Caco-2 (cell line): Measurements from ENCODE around the gene OVOL1. TPM values are rescaled to one million over a fixed set of nuclear protein-coding genes. Genes with fewer than 3 reads are reported as not detected.

ENCODE experiments used
- BruUV-seq: library from RNA; stranded (reverse); fragments of 400-500 nt; replicated peaks from 2 replicates; lab custom pipeline; 2021; lab: Mats Ljungman, UMichigan
- CTCF ChIA-PET: fragments of 300-600 bp; sonication (Branson Sonifier 250); formaldehyde crosslinking; loops from one replicate; lab custom pipeline; 2022; ENCODE audit warnings: antibody characterized with exemption; lab: Charles Lee
- POLR2A ChIA-PET: fragments of 300-600 bp; sonication (Branson Sonifier 250); formaldehyde crosslinking; loops from one replicate; lab custom pipeline; 2022; ENCODE audit warnings: antibody characterized with exemption; lab: Charles Lee
- DNase-seq, 2 experiments: peaks; one replicate each; pipeline versions ENCODE4 v3.0.0 to v3.0.0-alpha.2; 2020 to 2022
- H3K27me3 ChIP-seq: replicated peaks from 2 replicates; pipeline ENCODE4 v1.6.0; 2011; ENCODE audit warnings: low read length; ENCODE audit not compliant: control insufficient read depth, insufficient read depth
- H3K36me3 ChIP-seq: 2 replicates; pipeline ENCODE4 v1.5.1; 2011; ENCODE audit warnings: low read length; ENCODE audit not compliant: control insufficient read depth, insufficient read depth
- H3K4me1 ChIP-seq: fragments of 250-450 bp; sonication (Bioruptor Pico); 2 replicates; pipeline ENCODE4 v1.5.1; 2020; ENCODE audit warnings: mild to moderate bottlenecking
- H3K4me3 ChIP-seq: 2 replicates; pipeline ENCODE4 v1.5.1; 2011; ENCODE audit warnings: low read depth, mild to moderate bottlenecking, control low read depth, low read length
- H3K9me3 ChIP-seq: fragments of 250-450 bp; sonication (Bioruptor Pico); 2 replicates; pipeline ENCODE4 v1.5.1; 2020; ENCODE audit warnings: mild to moderate bottlenecking, moderate library complexity
- H3K27ac Mint-ChIP-seq: one replicate; pipeline ENCODE4 v1.8.0; 2022; ENCODE audit warnings: mixed read lengths; ENCODE audit not compliant: unreplicated experiment
- H3K27me3 Mint-ChIP-seq: one replicate; pipeline ENCODE4 v1.8.0; 2022; ENCODE audit warnings: mixed read lengths; ENCODE audit not compliant: insufficient read depth, unreplicated experiment
- H3K36me3 Mint-ChIP-seq: one replicate; pipeline ENCODE4 v1.8.0; 2022; ENCODE audit warnings: mild to moderate bottlenecking, mixed read lengths; ENCODE audit not compliant: insufficient read depth, unreplicated experiment
- H3K4me1 Mint-ChIP-seq: one replicate; pipeline ENCODE4 v1.8.0; 2022; ENCODE audit warnings: low read depth, mixed read lengths; ENCODE audit not compliant: unreplicated experiment
- H3K4me3 Mint-ChIP-seq: one replicate; pipeline ENCODE4 v1.8.0; 2022; ENCODE audit warnings: mild to moderate bottlenecking, moderate library complexity, mixed read lengths; ENCODE audit not compliant: unreplicated experiment
- H3K9me3 Mint-ChIP-seq: one replicate; pipeline ENCODE4 v1.8.0; 2022; ENCODE audit warnings: mixed read lengths; ENCODE audit not compliant: unreplicated experiment
- intact Hi-C: fragments of 100-400 bp; cut with micrococcal nuclease; formaldehyde crosslinking; loops from one replicate; pipeline ENCODE4 v1.10.0; 2022; ENCODE audit not compliant: unreplicated experiment
- total RNA-seq: library from RNA; stranded (reverse); gene quantifications from 2 replicates; pipeline ENCODE4 v1.2.3, GENCODE V29; 2022
- TF ChIP-seq, protein P1 (sequence below), 2 experiments: fragments of 200-600 bp in 1 of 2; IDR thresholded peaks; 1 replicate in 1 of 2; 2 replicates in 1 of 2; pipeline versions ENCODE4 v1.5.1 to v1.8.0; 2011 to 2022; ENCODE audit warnings: antibody characterized with exemption in 1 of 2, control low read depth in 1 of 2, inconsistent platforms in 1 of 2, low read depth in 1 of 2, low read length in 1 of 2, mild to moderate bottlenecking in 1 of 2, moderate library complexity in 1 of 2; ENCODE audit not compliant: insufficient read depth in 1 of 2, severe bottlenecking in 1 of 2, unreplicated experiment in 1 of 2

The OVOL1 gene
- total RNA-seq, 1 experiment from 2014 or later, result 21.2 TPM

DNA sequence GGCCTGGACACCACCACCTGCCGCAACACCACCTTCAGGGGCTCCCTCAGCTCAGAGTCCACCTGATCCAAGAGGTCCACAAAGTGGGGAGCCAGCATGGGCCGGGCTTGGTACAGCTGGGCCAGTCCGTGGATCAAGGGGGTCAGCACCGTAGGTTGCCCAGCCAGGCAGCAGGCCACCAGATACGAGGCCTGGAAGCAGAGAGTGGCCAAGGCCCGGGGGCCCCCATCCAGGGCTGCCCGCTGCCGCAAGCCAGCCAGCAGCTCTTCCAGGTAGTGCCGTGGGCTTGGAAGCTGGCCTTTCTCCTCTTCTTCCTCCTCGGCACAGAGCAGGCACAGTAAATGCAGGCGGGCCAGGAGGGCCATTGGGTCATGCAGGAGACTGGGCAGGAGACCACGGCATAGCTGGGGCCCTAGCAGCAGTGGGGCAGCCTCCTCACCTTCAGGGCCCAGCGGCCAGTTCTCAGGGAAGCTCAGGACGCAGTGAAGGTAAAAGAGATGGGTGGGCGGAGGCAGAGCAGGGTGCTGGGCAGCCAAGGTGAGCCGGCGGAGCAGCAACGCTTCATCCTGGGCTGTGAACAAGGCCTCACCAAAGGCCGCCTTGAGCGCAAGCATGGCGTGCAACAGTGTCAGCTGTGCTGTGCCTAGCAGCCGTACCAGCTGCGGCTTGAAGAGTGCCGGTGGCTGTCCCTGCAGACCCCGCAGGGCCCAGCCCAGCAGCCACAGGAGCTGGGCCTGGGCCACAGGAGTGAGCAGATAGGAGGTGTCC is 7.8 kb upstream of the OVOL1 start:
- peaks cover 26% of the 10 kb centered on the region for H3K36me3 Mint-ChIP-seq
- peak overlapping the region; percentile 56 for H3K4me3 ChIP-seq
- ChIA-PET POLR2A (interaction anchor here (1.1 kb wide), 1 partner anchor 25 kb away, joined by 3 read pairs; no protein-coding TSS in a partner anchor), CTCF (interaction anchor here (0.6 to 3.0 kb wide), 11 partner anchors 8 to 119 kb away, joined by 3 to 23 read pairs (median 4); partner anchors contain the start of genes FIBP, KAT5 and MUS81)
- H3K27me3 ChIP-seq, result no peaks in the 10 kb centered on the region
- no peaks in the 10 kb centered on the region for H3K9me3 ChIP-seq
- DNase-seq, result no peak
- intact Hi-C loops, result no loop called here
- H3K4me1 ChIP-seq, result peaks cover 16% of the 10 kb centered on the region
- H3K36me3 ChIP-seq, result no peaks in the 10 kb centered on the region; the same call in none of the 2 replicates
- no peaks in the 10 kb centered on the region for H3K9me3 Mint-ChIP-seq
- H3K27me3 Mint-ChIP-seq, result no peaks in the 10 kb centered on the region
- H3K27ac Mint-ChIP-seq, result no peak overlapping the region
- TF ChIP-seq, protein P1, sequence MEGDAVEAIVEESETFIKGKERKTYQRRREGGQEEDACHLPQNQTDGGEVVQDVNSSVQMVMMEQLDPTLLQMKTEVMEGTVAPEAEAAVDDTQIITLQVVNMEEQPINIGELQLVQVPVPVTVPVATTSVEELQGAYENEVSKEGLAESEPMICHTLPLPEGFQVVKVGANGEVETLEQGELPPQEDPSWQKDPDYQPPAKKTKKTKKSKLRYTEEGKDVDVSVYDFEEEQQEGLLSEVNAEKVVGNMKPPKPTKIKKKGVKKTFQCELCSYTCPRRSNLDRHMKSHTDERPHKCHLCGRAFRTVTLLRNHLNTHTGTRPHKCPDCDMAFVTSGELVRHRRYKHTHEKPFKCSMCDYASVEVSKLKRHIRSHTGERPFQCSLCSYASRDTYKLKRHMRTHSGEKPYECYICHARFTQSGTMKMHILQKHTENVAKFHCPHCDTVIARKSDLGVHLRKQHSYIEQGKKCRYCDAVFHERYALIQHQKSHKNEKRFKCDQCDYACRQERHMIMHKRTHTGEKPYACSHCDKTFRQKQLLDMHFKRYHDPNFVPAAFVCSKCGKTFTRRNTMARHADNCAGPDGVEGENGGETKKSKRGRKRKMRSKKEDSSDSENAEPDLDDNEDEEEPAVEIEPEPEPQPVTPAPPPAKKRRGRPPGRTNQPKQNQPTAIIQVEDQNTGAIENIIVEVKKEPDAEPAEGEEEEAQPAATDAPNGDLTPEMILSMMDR (IDR thresholded peaks at IDR 0.05; ENCODE audit: insufficient read depth in 1 of 2, low read depth in 1 of 2, low read length in 1 of 2, severe bottlenecking in 1 of 2, unreplicated experiment in 1 of 2), result no peak
- BruUV-seq, result no TSS peak
- H3K4me1 Mint-ChIP-seq, result peaks cover 8% of the 10 kb centered on the region
- H3K4me3 Mint-ChIP-seq, result peak overlapping the region; percentile 91

DNA sequence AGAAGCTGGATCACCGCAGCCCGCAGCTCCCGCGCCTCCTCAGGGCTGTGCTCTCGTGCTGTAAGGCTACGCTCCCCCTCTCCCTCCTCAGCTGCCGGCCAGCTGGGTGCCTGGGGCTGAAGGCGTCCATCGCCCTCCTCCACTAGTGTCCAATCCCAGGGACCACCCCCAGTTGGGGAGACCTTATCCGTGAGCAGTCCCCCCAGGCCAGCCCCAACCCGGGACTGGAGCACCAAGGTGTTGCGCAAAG is 7.3 kb upstream of the OVOL1 start:
- peaks cover 8% of the 10 kb centered on the region for H3K4me1 Mint-ChIP-seq
- H3K36me3 Mint-ChIP-seq, result peaks cover 26% of the 10 kb centered on the region
- intact Hi-C loops, result no loop called here
- peak overlapping the region; percentile 91 for H3K4me3 Mint-ChIP-seq
- peak overlapping the region; percentile 75 for H3K27ac Mint-ChIP-seq
- H3K9me3 Mint-ChIP-seq, result no peaks in the 10 kb centered on the region
- CTCF ChIA-PET, result interaction anchor here (0.6 to 3.0 kb wide), 16 partner anchors 9 to 164 kb away, joined by 3 to 23 read pairs (median 3); partner anchors contain the start of genes FIBP, KAT5, MUS81 and PCNX3
- DNase-seq, result no peak
- H3K9me3 ChIP-seq, result no peaks in the 10 kb centered on the region
- TF ChIP-seq, protein P1 (IDR thresholded peaks at IDR 0.05; ENCODE audit: insufficient read depth in 1 of 2, low read depth in 1 of 2, low read length in 1 of 2, severe bottlenecking in 1 of 2, unreplicated experiment in 1 of 2), result no peak
- H3K4me1 ChIP-seq, result peaks cover 16% of the 10 kb centered on the region
- no peaks in the 10 kb centered on the region for H3K27me3 Mint-ChIP-seq
- POLR2A ChIA-PET, result interaction anchor here (1.1 to 2.0 kb wide), 2 partner anchors 24 to 38 kb away, joined by 3 to 9 read pairs; no protein-coding TSS in a partner anchor
- no peaks in the 10 kb centered on the region; the same call in none of the 2 replicates for H3K36me3 ChIP-seq
- H3K4me3 ChIP-seq, result peak overlapping the region; percentile 56
- no peaks in the 10 kb centered on the region for H3K27me3 ChIP-seq
- no TSS peak for BruUV-seq

DNA sequence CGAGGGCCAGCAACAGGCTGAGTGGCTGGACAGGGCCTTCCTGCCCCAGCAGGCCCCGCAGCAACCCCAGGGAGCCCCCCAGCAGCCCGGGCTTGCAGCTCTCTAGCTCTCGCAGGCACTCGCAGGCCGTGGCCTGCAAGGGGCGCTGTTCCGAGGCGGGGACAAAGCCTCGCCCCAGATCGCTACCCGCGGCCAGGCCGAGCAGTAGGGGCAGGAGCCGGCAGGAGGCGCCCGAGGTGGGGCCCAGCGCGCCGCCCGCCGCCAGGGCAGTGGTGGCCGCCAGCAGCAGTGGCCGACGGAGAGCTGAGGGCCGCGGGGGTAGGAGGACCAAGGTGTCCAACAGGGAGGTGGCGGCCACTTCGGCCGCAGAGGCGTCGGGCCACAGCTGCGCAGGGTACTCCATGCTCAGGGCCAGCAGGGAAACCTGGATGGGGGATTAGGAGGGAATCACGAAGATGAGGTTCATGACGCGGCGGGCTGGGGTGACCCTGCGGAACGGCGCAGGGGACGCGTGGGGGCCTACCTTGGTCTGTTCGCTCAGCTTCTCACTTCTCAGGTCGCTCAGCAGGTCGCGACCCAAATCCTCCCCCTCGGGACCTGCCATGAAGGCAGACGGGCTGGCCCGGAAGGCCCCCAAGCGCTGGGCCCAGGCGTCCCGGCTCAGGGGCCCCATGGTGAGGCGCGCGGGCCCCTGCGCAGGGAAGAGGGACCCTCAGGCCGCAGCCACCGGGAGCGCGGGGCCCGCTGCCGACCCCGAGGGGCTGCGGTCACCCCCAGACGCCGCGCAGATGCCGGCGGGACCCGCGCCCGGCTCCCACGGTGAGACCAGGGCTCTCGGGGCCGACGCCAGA is 6.7 kb upstream of the OVOL1 start:
- peaks cover 8% of the 10 kb centered on the region for H3K4me1 Mint-ChIP-seq
- peaks cover 26% of the 10 kb centered on the region for H3K36me3 Mint-ChIP-seq
- ChIA-PET POLR2A (interaction anchor here (0.7 to 2.0 kb wide), 4 partner anchors 24 to 78 kb away, joined by 3 to 9 read pairs (median 4); partner anchors contain the start of genes CFL1 and KAT5), CTCF (interaction anchor here (0.6 to 3.0 kb wide), 23 partner anchors 9 to 165 kb away, joined by 3 to 23 read pairs (median 3); partner anchors contain the start of genes CFL1, FIBP, KAT5 and MUS81)
- Histone ChIP-seq H3K36me3 (no peaks in the 10 kb centered on the region; the same call in none of the 2 replicates), H3K4me3 (peak overlapping the region; percentile 56), H3K4me1 (peaks cover 16% of the 10 kb centered on the region), H3K9me3 (no peaks in the 10 kb centered on the region), H3K27me3 (no peaks in the 10 kb centered on the region)
- H3K4me3 Mint-ChIP-seq, result peak overlapping the region; percentile 91
- H3K9me3 Mint-ChIP-seq, result no peaks in the 10 kb centered on the region
- DNase-seq, result peak; percentile 66 to 82
- TSS peak; percentile 10 for BruUV-seq
- intact Hi-C loops, result loop anchor here (2.0 kb wide), 2 partner anchors 37 to 67 kb away; partner anchors contain the start of gene KAT5
- H3K27ac Mint-ChIP-seq, result peak overlapping the region; percentile 75
- H3K27me3 Mint-ChIP-seq, result no peaks in the 10 kb centered on the region
- TF ChIP-seq, protein P1 (IDR thresholded peaks at IDR 0.05; ENCODE audit: insufficient read depth in 1 of 2, low read depth in 1 of 2, low read length in 1 of 2, severe bottlenecking in 1 of 2, unreplicated experiment in 1 of 2), result peak; percentile 54 to 71
